GM21447 (cell line): ENCODE results near the gene KCNC4.

Experiments
- ATAC-seq: cut with Tn5 transposase; IDR thresholded peaks from one replicate; pipeline ENCODE4 v1.9.1; 2021; ENCODE audit not compliant: unreplicated experiment

Gene KCNC4

DNA sequence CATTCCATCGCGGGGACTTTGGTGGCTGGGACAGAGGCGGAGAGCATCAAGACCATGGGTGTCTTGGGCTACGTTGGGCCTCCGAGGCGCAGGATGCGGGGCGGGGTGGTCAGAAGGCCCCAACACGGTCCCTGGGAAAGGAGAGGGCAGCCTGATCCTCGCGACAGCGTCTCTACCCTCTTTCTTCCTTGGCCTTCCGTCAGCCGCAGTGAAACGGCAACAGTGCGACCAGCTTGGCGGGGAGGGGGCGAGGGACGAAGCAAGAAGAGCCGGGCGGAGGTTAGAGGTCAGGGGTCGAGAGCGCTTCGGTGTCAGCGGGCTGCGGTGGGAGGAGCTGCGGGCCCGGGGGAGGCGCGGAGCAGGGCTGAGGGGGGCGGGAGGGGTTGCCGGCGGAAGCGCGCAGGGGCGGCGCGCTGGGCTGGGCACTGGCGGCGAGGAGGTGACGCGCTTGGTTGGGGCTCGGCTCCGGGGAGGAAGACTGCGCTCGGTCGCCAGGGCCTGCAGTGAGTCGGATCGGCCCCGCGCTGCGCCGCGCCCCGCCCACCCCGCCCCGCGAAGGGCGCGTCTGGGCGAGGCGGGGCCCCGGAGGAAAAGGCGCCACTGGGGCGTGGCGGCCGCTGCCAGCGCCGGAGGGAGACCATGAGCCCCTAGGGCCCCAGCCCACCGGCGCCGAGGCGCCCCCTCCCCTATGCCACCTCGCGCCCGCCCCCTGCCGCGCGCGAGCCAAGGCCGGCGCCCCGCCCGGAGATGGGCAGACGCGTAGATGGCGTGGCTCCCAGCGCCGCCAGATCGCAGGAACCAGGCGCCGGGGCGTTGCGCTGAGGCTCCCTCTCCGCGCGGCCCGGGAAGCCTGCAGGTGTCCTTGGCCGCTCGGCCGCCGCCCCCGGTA is at the start of gene KCNC4:
Gene KCNC4, plus strand, starts transcription at position 600 of the 889 bp plus-strand sequence. CDS start 1,186 bp downstream, outside the sequence.
- peak; percentile 76 for ATAC-seq

GRCh38 chr1:110160538-110161100 is 49.5 kb upstream of the KCNC4 start:
- ATAC-seq: no peak

GRCh38 chr1:110161165-110161564 is 48.9 kb upstream of the KCNC4 start:
- ATAC-seq: no peak

- no peak for ATAC-seq
These were observed 48.3 kb upstream of the KCNC4 start for GRCh38 chr1:110161849-110162248.

- no peak for ATAC-seq
These were observed 46.5 kb upstream of the KCNC4 start for GRCh38 chr1:110163591-110163990.

DNA sequence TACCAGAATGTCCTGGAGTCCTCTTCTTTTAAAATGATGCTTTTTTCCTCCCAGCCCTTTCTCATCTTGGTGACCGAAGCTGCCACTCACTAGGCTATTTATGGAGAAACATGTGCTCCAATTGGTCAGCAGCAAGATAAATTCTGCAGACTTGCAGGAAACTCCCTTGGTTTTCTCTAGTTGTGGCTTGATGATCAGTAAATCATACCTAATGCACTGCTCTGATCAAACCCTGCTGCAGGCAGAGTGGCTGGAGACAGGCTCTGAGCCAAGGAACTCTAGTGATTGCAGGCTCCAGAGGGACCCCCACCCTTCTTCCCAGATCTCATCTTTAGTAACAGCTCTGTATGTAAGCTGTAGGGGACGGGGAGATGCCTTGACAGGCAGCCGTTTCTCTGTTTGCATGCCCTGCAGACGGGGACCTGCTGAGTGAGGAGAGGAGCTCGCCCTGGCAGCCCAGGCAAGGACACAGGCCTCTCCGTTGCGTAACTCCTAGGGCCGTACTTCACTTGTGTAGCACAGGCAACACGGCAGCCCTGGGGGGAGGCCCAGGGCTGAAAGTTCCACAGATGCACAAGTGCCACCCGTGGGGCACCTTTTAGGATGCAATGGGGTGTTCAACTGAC is 45.3 kb upstream of the KCNC4 start:
- no peak for ATAC-seq

DNA sequence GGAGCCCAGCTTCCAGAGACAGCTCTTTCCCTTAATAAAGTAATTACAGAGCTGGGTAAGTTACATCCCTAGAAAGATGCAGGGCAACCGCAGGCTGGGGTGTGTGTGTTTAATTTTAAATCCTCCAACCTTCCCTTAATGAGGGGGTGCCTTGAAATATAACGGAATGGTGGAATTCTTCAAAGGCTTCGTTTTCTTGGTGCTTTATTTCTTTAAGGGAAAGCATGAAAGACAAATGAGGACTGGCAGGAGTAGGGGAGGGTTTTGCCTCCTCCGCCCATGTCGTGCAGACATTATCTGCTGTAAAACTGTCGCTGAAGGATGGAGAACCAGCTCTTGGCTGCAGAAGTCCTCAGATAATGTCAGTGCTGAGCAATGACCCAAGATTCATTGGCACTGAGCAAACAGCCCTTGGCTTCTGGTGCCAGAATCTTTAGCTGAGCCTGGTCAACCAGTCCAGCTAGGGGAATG is 44.3 kb upstream of the KCNC4 start:
- no peak for ATAC-seq

- no peak for ATAC-seq
These were observed 43.3 kb upstream of the KCNC4 start for GRCh38 chr1:110166861-110167260.

DNA sequence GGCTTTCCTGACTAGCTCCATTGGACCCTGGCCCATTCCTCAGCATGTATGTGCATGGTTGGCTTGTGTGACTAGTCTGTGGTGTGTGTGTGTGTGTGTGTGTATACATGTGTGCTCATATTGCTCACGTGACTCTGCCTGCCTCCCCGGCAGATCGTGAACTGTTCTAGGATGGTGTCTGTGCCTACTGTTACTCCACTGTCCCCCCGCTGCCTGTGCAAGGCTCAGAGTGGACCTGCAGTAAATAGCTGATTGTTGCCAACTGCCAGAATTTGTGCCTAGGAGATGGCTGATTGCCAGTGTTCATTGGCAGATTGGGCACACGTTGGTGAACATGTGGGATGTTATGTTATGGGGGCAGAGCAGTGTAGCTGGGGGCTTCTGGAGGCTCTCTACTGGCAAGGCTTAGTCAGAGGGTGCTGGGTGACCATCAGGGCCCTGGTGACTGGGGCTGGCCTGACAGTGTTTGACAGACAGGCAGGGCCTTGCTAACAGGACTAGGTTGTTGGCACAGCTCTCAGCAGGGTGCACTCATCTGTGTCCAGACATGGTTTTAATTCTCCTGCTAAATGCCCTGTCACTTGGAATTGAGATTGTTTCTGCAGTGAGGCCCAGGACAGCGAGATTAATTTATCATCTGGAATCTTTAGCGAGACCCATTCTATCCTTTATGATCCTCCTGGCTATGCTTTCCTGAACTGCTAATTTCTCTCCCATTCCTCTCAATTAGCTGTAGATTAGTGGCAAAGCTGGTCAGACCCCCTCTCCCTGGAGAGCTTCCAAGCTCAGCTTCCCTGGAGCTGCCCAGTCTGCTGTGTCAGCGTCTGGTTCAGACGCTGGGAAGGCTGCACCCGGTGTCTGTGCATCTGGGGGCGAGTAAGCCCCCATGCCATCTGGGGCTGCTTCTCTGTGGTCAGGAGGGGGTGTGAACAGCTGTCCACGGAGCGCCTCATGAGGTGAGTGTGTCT is 39.1 kb upstream of the KCNC4 start:
- no peak for ATAC-seq

- ATAC-seq: no peak
These were observed 38.1 kb upstream of the KCNC4 start for GRCh38 chr1:110172001-110172400.

DNA sequence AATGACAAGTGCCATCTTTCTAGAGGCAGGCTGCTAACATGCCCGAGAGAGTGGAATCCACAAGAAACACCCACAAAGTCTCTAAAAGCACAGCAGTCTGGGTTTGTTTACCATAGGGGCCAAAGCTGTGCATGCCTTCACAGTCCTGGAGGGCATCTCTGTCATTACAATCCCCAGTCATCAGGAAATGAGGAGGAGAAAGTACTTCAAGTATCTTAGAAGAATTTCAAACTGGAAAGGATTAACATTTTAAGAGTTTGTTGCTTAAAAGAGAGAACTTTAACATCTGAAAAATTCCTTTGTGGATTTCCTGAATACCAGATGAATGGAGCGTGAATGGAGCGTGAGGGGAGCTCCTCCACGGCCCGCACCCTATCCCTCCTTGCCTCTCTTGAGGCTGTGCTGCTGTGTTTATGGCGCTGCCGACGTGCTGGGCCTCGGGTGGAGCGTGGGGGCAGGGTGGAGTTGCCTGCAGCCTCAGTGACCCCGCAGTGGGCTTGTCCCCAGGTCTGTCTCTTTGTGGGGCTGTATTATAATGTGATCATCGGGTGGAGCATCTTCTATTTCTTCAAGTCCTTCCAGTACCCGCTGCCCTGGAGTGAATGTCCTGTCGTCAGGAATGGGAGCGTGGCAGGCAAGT is 36.5 kb upstream of the KCNC4 start:
- no peak for ATAC-seq

DNA sequence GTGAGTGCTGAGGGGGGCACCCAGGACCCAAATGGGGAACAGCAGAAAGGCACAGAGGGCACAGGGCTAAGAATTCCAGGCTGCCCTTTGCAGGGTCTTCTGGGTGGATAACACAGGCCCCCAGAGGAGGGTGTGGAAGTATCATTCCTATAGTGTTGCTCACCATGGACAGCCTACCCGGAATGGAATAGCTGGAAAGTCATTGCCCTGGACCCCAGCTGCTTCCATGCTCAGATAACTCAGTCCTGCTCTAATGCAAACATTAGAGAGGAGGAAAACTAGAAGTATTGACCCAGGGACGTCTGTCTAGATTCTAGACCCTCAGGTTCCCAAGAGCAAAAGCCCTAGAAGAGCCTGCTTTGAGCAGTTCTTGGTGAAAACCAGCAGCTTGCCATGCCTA is 35.2 kb upstream of the KCNC4 start:
- ATAC-seq: no peak

- no peak for ATAC-seq
These were observed 33.7 kb upstream of the KCNC4 start for GRCh38 chr1:110176299-110176956.

DNA sequence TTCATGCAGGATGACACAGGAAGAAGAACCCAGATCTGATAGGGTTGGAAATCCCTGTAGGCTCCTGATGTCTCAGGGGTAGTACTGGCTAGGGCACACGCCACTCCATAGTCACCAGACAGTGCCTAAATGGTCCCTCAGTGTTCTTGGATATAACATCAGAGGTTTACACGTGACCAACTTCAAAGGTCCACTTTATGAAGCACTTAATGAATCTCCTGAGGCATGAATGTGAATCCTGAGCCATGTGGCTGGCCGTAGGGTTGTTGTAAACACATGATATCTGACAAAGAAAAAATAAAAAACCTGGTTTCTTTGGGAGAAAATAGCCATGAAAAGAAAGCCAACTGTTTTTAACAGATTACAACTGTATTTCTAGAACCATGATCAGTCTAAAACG is 32.3 kb upstream of the KCNC4 start:
- ATAC-seq: no peak

DNA sequence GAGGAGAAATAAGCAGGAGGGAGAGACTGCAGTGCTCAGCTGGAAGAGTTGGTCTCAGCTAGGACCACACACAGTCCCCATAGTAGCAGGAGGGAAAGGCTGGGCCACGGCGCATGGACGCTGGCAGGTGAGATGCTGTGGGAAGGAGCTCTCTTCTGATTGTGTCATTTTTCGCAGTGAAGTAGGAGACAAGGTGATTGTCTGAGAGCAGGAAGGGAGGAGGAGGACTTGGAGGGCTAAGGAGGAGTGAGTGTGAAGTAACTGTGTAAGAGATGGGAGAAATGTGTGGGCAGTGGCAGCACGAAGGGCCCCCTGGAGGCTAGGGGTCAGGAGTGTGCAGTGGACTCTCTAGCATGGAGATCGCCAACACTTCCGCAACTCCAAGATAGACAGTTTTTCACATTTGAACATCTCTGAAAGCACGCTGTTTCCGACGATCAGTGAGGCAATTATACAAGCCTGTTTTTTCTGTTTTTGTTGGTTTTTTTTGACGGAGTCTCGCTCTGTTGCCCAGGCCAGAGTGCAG is 26.4 kb upstream of the KCNC4 start:
- no peak for ATAC-seq

GRCh38 chr1:110184446-110184845 is 25.7 kb upstream of the KCNC4 start:
- ATAC-seq: no peak

DNA sequence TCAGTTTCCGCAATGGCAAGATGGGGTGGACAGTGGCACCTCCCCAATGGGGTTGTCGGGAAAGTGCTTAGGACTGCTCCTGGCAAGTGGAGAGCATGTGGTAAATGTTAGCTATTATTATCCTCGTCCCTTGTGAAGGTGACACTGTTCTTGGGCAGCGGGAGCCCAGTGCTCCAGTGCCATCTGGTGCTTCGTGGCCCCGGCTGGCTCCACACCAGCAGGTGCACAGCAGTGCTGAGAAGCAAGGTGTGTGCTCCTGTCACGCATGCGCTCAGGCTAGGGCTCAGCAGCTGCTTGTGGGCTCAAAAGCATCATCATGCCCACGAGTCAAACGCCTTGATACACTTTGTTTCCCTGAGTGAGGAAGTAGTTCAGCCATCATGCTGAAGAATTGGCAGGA is 24.9 kb upstream of the KCNC4 start:
- ATAC-seq: no peak

DNA sequence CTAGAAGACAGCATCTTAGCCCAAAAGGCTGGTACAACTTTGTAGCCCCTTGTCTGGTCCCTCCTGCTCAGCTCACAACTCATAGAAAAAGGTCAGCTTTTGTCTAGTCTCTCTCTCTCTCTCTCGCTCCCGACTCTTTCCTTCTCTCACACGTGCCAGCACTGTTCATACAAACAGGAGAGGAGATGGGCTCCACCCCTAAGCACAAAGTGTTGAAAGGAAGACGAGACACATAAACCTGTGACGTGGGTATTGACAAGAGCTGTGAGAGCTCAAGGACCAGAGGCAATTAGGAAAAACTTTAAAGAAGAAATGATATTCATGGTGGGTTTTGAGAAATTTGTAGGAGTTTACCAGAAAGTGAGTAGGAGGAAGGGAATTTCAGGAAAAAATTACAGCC is 23.6 kb upstream of the KCNC4 start:
- ATAC-seq: no peak

GRCh38 chr1:110187139-110187890 is 22.8 kb upstream of the KCNC4 start:
- ATAC-seq: no peak
